Left renal pelvis (tissue), 4 donors: Measurements from ENCODE around the gene SEPTIN12. TPM values are rescaled to one million over a fixed set of nuclear protein-coding genes. Genes with fewer than 3 reads are reported as not detected.
A peak's percentile ranks its signal among the peaks of the same experiment; 100 is the strongest.

Experiments used
- DNase-seq, 4 donors: peaks; one replicate each; pipeline ENCODE4 v3.0.0-alpha.2; 2013; ENCODE audit warnings: low read depth in 4 of 4, low spot score in 3 of 4
- polyA plus RNA-seq, 4 donors: library from polyadenylated mRNA; unstranded; fragments of 120-200 nt; gene quantifications; one replicate each; pipeline ENCODE4 v1.2.1, GENCODE V29; 2013; ENCODE audit not compliant: insufficient read length in 4 of 4

SEPTIN12 gene
- polyA plus RNA-seq, 4 donors = not detected

DNA sequence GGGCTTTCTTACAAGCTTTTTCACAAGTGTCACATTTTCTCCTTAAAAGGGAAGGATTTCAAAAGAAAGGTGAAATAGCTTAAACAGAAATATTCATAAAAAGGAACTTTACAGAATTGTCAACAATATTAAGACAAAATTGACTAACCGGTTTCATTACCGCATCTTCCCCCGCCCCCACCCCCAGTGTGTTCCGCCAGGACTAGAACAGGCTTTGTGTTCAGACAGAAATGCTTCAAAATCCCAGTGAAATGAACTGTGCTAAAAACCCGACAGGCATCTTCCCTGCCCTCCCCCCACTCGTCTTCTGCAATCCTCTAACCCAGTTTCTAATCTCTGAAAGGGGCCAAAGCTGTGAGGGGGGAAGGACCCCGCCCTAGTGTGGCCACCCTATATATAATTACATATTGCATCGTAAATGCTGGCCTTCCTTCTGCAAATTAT is 15.3 kb upstream of the SEPTIN12 start:
- DNase-seq = no peak

DNA sequence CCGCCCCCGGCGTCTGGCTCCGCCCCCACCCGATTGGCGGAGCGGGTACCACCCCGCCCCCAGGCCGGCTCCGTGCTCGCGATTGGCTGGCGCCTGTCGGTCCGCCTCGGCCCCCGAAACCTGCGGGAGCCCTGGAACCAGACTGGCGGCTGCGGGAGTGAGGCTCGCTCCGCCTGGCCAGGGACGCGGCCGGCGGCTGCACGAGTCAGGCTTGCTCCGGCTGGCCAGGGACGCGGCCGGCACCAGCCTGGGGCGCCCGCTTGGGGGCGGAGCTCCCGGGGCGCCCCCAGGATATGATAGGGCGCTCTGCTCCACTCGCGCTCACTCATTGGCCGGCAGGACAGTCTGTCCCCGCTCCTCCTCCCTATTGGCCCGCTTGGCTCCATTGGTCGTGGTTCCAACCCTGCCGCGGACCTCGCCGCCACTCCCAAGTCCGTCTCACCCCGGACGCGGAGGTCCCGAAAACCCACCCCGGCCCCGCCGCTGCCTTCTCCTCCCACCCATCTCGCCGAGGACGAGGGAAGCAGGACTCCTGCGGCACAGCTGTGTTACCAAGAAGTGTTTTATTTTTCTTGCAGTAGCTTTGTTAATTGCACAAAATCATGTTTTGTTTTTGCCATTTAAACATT is 14.6 kb upstream of the SEPTIN12 start:
- peak; percentile 70 to 84 (median 82) for DNase-seq

DNA sequence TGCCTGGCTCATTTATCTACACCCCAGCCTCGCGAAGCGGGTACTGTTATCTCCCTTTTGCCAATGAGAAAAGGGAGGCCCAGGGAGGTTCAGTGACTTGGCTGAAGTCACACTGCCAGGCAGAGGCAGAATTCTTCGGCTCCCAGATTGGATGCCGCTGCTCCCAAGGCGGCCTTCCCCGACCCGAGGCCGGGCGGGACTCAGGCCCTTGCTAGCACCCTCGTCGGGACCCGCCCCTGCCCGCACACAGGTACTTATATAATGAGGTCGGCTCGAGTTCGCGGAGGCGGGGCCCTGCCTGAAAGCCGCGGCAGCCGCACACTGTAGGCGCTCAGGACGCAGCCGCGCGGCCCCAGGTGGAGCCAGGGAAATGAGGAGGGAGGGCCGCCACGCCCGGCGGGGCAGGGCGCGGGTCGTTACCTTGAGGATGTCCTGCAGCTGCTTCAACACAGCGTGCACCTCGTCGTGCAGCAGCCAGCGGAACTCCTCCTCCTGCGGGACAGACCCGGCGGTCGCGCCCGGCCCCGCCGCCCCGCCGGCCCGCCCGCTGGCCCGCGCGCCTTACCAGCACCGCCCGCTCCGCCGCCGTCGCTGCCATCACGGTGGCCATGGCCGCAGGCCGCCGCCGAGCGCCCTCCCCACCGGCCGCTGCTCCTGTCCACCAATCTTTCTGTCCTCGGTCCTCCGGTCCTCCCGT is 14.0 kb upstream of the SEPTIN12 start, which contains the start of gene ROGDI:
ROGDI (minus strand) TSS at position 672 of the 697 bp plus-strand sequence; CDS start at position 610, 62 bp downstream.
- DNase-seq = peak; percentile 52 to 67 (median 58)

DNA sequence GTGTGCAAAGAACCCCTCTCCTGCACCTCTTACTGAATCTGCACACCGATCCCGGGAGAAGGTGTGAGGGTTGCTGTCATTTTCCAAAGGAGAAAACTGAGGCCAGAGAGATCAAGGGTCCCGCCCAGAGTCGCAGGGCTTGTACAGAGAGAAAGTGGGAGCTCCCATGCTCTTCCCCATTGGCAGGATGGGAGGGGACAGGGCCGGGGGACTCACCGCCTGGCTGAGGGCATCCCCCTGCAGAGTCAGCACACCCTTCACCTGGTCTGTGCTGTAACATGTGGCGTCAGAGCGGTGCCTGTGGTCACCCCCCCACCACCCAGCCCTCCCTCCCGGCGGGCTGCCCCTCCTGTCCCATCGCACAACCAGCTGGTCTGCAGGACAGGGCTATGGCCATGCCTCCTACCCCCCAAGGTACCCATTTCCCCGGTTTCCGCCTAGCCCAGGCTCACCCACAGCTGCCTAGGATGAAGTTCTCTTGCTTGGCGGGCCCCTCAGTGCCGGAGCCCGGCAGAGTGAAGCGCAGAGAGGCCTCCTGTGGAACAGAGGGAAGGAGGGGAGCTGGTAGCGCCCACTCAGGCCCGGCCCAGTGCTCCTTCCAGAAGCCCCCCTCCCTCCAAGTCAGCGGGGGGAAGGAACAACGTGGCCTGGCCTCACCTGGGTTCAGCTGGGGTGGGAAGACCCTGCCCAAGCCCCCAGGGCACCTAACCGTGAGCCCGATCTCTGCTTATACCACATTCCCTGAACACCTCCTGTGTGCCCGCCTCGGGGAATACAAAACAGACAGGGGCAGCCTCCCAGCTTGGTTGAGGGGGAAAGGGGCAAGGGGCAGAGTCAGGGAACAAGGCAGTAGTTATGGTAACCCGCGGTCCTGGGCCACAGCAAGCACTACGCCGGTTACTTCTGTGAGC is 13.2 kb upstream of the SEPTIN12 start:
- no peak for DNase-seq

DNA sequence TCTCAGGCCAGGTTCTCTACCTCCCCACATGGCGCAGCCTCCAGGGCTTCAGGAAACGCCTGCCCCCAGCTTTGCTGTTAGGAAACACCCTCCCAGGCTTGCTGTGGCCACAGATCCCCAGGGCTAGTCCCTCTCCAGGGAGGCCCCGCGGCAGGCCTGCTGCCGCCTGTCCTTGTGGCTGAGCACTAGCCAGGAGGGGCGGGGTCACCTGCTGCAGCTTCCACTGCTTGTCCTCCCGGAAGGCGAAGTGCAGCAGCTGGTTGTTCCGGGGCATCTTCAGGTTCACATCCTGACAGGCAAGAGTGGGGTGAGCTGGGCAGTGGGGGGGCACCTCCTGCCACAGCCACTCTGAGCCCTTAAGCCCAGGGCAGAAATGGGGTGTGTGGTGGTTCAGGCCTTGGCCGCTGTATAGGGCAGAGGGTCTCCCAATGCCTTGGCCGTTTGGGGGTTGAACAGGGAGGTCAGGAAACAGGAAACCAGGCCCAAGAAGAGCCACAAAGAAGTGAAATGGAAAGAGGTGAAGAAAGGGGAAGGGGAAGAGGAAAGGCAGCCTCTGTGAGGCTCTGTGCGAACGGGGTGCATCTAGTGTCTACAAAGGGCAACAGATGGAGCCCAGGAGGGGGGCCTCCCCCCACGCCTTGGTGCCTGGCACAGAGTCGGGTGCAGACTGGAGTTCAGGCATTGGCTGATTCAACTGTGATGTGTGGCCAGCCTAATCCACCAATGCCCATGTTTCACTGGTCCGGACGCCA is 12.3 kb upstream of the SEPTIN12 start:
- DNase-seq = no peak

DNA sequence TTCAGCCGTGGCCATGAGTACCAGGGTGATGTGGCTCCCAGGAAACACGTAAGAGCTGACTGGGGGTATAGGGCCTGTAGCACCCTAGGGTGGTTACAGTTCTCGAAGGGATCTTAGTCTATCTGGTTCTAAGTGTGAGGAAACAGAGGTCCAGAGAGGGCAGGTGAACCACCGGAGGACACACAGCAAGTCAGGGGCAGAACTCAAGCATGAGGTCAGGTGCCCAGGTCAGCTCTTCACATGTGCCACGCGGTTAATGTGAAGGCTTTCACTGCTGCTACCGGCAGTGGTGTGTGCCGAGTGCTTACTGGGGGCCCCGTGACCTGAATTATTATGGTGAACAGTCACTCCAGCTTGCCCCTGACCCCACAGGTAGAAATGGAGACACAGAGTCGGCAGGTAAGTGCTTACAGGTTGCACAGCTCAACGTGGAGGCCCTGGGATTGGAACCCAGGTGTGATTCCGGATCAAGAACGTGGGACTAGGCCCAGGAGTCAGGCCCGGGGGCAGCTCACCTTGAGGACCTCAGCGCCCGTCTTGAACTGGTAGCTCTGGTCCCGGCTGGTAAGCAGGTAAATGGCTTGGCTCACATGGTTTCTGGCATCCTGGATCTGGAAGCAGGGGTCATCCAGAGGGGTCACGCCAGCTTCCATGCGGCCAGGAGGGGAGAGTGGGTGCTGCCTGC is 11.2 kb upstream of the SEPTIN12 start:
- DNase-seq = no peak

DNA sequence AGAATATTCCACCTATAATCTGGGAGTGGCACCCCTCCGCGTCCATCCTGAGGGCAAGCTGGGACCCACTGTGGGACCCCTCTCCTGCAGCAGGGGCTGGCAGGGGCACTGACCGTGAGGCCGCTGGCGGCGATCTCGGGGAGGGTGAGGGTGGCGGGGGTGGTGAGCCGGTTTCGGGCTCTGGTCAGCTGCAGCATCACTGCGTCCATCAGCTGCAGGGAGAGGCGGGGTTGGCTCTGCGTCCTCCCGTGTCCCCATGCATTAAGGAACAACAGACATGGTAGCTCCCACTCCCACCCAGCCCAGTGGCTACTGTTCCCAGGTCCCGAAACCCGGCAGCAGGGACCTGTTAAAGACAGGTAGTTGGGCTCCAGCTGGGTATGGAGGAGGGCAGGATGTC is 10.3 kb upstream of the SEPTIN12 start:
- no peak for DNase-seq

DNA sequence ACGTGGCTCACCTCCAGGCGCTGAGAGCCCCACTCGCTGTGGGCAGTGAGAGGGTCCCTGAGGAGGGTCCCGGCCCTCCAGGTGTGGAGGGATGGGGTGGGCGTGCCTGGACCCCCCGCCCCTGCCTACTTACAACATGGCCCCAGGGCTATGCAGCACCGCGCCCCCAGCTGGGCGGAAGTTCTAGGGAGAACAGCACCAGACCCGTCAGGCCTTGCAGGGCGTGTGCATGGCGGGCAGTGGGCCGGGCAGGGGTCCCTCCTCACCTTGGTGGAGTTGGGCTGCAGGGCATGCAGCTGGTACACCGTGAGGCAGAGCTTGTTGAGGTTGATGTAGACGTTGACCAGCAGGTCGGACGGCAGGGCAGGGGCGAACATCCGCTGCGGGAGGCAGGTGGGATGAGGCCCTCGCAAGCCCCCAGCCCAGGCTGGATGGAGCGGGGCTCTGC is 9.7 kb upstream of the SEPTIN12 start:
- DNase-seq = no peak

DNA sequence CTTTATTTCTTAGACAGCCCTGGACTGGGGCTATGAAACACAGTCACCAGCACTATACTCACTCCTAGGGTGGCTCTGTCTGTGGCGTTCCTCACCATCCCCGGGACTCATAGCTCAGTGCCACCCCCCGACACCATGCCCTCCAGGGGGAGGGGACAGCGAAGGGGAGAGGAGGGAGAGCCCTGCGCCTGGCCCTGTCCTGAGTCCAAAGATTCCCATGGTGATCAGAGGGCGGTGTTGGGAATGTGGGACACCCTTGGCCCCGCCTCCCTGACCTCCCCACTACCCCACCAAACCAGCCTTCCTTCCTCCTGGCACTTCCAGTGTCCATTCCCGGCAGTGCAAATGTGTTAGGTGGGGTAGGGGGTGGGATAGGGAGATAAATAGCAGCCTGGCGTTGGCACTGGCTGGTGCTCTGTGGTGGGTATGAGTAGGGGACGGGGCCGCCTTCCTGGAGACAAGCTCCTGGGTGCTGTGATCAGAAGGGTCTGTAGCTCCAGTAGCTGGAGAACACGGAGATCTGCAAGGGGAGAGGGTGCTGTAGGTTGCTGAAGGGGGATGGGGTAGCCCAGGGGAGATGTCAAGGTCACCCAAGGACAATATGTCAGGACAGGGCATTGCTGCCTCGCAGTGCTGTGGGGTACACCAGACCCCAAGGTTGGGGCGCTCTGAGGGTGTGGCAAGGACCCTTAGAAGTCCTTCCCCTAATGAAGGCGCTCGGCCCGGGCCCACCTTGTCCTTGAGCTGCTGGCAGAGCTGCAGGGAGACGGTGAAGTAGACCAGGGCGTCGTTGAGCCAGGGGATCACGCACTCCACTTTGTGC is 9.0 kb upstream of the SEPTIN12 start:
- DNase-seq = no peak

DNA sequence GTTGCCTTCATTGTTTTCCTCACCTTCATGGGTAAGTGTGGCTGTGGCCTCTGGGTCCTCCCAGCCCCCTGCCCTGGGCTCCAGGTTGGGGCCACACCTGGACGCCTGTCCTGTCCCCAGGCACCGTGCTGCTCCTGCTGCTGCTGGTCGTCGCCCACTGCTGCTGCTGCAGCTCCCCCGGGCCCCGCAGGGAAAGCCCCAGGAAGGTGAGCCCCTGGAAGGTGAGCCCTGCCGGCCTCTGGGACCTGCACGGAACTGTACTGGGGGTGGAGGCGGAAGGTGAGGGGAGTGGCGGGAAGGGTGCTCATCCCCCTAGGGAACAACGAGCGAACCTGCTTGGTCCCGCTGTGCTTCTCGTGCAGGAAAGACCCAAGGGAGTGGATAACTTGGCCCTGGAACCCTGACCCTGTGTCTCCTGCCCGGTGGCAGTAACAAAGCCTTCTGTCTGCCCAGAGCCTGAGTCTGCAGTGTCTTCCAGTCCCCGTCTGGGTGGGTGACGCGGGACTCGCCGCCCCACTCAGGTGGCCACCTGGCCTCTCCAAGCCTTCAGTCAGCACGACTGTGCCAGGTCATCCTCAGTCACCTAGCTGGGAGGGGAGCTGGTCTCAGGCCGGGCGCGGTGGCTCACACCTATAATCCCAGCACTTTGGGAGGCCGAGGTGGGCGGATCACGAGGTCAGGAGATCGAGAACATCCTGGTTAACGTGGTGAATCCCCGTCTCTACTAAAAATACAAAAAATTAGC is 7.9 kb upstream of the SEPTIN12 start:
- DNase-seq = no peak

DNA sequence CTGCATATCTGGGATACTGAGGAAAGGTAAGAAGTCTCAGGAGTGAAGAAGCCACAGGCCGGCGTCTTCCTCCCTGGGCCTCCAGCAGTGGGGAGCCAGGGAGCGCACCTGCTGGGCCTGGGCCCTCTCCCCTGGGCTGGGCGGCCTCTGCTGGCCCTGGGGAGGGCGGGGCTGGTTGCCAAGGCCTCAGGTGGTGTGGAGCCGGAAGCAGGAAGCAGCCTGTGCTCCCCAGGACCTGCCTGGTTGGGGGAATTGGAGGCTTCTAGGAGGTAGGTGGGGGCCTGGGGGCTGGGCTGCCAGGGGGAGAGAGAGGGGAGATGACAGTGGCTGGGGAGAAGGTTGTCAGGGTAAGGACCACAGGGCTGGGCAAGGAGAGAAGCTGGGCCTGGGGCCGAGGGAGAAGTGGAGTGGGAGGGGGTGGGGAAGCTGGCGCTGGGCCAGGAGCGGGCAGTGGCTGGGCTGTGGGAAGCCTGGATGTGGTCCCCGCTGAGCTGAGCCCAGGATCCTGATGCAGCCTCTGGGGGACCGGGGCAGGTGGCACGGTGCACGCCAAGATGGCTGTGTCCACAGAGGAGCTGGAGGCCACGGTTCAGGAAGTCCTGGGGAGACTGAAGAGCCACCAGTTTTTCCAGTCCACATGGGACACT is 7.2 kb upstream of the SEPTIN12 start, which contains the start of gene SMIM22:
SMIM22 (plus strand) TSS at position 189 of the 647 bp plus-strand sequence; CDS start at position 555, 366 bp downstream.
- no peak for DNase-seq

DNA sequence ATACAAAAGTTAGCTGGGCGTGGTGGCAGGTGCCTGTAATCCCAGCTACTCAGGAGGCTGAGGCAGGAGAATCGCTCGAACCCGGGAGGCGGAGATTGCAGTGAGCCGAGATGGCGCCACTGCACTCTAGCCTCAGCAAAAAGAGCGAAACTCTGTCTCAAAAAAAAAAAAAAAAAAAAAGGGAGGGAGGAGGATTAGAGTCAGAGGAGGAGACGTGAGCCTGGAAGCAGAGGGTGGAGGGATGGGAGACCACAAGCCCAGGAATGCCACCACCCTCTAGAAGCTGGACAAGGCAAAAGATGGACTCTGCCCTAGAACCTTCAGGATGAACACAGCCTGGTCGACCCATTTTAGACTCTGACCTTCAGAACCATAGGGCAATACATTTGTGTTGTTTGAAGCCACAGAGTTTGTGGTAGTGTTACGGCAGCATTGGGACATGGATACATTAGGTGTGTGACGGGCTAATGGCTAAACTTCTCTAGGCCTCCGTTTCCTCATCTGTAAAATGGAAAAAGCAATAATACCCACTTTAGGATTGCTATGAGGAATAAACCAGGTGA is 4.9 kb upstream of the SEPTIN12 start:
- no peak for DNase-seq

DNA sequence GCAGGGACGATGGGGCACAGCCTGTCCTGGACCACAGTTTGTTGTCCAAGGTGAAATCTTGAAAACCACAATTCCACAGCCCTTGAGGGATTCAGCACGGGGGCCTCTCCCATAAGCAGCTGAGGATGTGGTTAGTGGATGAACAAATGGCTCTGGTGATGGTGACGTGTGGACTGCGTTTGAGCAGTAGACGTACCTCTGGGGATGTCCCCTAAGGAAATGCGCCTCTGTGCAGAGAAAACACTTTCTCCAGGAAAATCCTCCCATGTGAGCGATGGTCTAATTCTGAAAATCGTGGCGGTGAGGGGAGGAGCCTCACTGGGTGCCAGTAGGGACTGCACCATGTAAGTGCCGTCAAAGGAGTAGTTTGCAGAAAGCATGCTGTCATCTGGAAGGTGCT is 2.7 kb upstream of the SEPTIN12 start:
- DNase-seq = no peak

DNA sequence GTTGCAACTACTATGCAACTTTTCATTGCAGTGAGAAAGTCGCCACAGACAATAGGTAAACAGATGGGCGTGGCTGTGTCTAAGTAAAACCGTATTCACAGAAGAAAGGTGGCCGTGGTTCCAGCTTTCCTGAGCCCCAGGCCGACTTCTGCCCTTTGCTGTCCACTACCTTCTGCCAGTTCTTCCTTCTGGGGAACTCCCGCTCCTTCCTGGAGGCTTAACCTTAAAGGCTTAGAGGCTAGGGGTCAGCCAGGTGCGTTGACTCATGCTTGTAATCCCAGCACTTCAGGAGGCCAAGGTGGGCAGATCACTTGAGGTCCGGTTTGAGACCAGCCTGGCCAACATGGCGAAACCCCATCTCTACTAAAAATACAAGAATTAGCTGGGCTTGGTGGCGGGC is 2.1 kb upstream of the SEPTIN12 start:
- no peak for DNase-seq

DNA sequence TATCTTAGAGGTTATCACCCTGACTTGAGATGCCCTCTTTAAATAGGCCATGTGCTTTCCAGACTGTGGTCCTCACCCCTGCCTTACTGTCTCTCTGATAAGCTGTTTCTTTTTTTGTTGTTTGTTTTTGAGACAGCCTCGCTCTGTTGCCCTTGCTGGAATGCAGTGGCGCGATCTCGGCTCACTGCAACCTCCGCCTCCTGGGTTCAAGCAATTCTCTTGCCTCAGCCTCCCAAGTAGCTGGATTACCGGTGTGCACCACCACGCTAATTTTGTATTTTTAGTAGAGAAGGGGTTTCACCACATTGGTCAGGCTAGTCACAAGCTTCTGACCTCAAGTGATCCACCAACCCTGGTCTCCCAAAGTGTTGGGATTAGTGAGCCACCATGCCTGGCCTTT is 765 bp upstream of the SEPTIN12 start:
- DNase-seq = no peak

DNA sequence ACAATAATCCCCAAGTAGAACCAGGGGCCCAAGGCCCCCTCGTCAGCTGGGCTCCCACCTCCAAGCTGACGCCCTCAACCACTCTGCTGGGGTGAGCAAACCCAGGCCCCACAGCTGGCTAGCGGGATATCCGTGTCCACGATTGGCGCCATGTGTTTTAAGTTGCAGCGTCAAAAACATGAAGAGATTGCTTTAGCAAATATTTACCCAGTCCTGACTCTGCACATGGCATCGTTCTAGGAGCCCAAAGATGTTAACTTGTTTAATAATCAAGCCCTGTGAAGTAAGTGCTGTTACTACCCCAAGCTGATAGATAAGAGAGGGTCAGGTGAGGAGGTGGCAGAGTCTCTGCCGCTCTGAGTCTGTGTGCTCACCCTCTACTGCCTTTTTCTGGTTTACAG is 344 bp upstream of the SEPTIN12 start:
- no peak for DNase-seq

DNA sequence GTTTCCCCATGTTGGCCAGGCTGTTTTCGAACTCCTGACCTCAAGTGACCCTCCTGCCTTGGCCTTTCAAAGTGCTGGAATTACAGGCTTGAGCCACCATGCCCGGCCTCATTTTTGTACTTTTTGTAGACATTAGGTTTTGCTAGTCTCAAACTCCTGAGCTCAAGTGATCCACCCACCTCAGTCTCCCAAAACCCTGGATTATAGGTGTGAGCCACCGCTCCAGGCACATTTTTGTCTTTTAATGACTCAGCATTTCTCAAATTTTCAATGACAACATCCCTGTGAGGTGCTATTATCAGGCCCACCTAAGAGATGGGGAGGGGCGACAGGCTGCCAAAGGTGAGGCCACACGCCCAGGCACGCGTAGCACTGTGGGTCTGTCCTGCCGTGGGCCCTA is 1.1 kb downstream of the SEPTIN12 start:
- no peak for DNase-seq
